Cardiac fibroblast (primary cell): Measurements from ENCODE around the gene MBD3.
A peak's percentile ranks its signal among the peaks of the same experiment; 100 is the strongest.

Experiments
- DNase-seq, 2 donors: peaks; one replicate each; pipeline versions ENCODE4 v3.0.0 to v3.0.0-alpha.2; 2010; ENCODE audit warnings: low read depth in 2 of 2
- H3K4me3 ChIP-seq, 2 donors: replicated peaks in 1 of 2; 1 replicate in 1 of 2; 2 replicates in 1 of 2; pipeline ENCODE4 v1.5.1; 2011; ENCODE audit warnings: low read depth in 2 of 2, low read length in 2 of 2, mild to moderate bottlenecking in 2 of 2, moderate library complexity in 1 of 2
- TF ChIP-seq, protein P1 (sequence below): IDR thresholded peaks from one replicate; pipeline ENCODE4 v1.5.1; 2011; ENCODE audit warnings: low read depth, mild to moderate bottlenecking, low read length, inconsistent platforms

Gene MBD3

DNA sequence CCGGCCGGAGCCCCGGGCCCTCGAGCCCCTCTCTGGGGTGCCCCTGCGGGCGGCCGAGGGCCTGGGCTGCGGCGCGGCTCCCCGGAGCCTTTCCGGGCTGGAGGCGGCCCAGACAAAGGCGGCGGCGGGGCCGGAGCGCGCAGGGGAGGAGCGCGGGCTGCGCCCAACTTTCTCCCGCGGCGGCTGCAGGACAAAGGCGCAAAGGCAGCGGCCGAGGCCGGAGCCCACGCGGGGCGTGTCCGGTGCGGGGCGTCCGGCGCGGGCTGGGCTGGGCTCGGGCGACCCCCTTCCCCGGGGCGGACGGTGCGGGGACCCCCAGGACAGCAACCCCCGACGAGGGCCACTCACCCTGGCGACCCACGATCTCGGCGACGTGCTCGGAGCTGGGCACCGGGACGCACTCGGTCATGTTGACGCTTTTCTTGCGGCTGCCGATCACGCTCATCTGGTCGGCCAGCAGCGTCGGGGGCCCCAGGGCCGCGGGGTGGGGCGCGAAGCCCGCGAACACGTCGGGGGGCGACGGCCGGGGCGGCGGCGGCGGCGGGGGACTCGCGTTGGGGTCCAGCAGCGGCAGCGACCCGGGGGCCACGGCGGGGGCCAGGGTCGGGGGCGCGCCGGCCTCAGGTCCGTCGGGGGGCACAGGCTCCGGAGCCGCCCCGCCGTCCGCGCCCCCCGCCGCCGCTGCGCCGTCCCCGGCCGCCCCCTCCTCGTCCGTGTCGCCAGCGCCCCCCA lies 25.4 kb downstream of the MBD3 start:
- peak in 1 of 2 donors; percentile 14 for DNase-seq
- TF ChIP-seq, protein P1, sequence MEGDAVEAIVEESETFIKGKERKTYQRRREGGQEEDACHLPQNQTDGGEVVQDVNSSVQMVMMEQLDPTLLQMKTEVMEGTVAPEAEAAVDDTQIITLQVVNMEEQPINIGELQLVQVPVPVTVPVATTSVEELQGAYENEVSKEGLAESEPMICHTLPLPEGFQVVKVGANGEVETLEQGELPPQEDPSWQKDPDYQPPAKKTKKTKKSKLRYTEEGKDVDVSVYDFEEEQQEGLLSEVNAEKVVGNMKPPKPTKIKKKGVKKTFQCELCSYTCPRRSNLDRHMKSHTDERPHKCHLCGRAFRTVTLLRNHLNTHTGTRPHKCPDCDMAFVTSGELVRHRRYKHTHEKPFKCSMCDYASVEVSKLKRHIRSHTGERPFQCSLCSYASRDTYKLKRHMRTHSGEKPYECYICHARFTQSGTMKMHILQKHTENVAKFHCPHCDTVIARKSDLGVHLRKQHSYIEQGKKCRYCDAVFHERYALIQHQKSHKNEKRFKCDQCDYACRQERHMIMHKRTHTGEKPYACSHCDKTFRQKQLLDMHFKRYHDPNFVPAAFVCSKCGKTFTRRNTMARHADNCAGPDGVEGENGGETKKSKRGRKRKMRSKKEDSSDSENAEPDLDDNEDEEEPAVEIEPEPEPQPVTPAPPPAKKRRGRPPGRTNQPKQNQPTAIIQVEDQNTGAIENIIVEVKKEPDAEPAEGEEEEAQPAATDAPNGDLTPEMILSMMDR = no peak
- peak overlapping the region; percentile 75 to 78 for H3K4me3 ChIP-seq

DNA sequence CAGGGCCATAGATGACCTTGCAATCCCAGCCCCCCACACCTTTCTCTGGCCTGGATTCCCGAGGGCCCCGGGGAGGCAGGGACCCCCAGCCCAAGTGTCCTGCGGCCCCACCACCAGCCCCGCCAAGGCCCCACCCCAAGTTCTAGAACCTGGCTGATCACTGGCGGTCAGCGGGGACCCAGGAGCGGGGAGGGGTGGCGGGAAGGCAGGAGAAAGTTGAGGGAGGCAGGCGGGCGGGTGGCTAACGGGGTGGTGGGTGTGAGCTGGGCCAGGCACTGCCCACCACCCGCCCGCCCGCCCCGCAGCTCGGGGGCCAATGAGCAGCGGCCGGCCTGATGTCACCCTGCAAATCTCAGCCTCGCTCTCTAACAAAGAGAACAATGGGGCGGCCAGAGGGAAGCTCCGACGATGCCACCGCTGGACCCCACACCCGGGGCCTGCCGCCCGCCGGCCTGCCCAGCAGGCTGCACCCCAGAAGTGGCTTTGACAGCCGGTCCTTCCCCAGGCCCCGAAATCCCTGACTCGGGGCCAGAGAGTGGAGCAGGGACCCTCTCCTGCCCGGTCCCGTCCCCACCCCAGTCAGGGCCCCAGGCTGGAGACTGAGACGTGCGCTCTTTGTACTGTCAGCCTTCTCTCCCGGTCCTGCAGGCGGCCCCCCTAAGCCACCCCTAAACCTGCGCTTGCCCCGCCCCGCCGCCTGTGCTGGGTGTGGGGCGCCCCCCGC lies 26.1 kb downstream of the MBD3 start:
- TF ChIP-seq, protein P1 = no peak
- DNase-seq = peak; percentile 84 to 86
- H3K4me3 ChIP-seq = peak overlapping the region; percentile 63 to 78

DNA sequence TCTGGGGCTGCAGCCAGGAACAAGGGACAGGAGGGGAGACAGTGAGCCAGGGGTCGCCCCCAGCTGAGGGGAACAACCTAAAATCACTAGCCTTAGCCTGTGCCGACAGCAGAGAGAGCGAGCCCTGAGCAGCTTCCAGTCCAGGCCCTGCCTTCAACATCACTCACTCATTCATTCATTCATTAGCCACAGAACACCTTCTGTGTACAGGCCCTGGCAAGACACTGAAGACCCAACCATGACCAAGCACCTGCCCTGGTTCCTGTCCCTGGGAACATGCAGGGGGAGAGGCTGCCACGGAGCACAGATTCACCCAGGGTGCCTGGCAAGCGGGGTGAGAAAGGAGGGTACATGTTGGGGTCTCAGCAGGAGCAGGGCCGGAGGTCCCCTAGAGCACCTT lies 29.4 kb downstream of the MBD3 start:
- TF ChIP-seq, protein P1 = no peak
- no peak for DNase-seq
- no peak overlapping the region for H3K4me3 ChIP-seq

DNA sequence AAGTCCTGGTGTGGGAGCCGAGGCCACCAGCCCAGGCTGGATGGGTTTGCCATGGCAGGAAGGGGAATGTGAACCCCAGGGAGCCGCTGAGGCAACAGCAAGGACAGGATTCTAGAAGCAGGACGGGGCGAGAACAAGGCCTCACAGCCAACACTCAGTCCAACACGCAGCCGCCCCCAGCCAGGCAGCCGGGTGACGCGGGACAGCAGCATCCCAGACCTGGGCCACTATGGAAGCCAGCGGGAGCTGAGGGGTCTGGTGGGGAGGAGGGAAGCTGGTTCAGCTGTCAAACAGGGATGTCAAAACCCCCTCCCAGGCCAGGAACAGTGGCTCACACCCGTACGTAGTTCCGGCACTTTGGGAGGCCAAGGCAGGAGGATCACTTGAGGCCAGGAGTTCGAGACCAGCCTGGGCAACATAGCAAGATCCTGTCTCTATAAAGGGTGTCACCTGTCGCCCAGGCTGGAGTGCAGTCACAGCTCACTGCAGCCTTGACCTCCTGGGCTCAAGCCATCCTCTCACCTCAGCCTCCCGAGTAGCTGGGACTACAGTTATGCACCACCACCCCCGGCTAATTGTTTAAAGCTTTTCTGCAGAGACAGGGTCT lies 31.3 kb downstream of the MBD3 start:
- DNase-seq = no peak
- no peak overlapping the region for H3K4me3 ChIP-seq
- TF ChIP-seq, protein P1 = no peak

DNA sequence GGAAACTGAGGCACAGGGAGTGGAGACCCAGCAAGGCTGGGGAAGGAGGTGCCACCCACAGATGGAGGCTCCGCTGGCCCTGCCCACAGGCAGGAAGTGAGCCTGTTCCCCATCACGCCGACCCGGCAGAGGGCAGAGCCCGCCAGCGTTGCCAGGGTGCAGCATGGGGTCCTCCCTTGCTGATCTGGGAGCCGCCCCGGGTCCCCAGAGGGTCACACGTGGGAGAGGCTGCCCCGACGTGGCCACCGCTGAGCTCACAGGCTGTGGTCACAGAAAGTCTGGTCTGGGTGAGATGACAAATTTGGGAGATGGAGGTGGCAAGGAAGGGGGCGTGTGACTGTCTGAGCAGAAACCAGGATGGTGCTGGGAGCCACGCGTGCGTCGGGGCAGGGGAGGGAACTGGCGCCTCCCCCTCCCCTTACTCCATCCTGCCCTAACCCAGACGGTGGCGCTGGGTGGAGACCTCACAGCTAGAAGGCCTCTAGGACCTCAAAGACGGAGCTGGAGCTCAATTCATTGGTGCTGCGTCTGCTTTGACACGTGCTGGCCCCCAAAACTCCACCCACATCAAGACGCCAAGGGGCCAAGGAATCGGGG lies 32.3 kb downstream of the MBD3 start:
- DNase-seq = no peak
- H3K4me3 ChIP-seq = no peak overlapping the region
- TF ChIP-seq, protein P1 = no peak

DNA sequence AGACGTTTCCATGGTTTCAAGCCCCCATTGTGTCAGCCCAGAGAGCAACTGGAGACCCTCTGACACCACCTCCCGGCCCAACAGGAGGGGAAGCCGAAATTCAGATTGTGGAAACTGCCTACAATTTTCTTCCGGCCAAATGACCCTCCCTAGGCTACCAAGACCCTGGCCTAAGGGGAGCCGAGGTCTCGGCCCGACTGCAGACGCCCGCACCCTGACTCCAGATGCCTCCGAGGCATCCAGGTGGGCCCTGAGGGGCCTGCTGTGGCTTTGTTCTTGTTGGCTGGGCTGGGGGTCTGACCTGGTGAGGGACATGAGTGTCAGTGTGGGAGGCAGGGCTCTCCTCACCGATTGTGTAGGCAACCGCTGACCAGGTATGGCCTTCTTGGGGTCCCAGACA lies 34.1 kb downstream of the MBD3 start:
- TF ChIP-seq, protein P1 = no peak
- no peak overlapping the region for H3K4me3 ChIP-seq
- no peak for DNase-seq
